Measurements from ENCODE around the gene USP9X.

The USP9X gene

DNA sequence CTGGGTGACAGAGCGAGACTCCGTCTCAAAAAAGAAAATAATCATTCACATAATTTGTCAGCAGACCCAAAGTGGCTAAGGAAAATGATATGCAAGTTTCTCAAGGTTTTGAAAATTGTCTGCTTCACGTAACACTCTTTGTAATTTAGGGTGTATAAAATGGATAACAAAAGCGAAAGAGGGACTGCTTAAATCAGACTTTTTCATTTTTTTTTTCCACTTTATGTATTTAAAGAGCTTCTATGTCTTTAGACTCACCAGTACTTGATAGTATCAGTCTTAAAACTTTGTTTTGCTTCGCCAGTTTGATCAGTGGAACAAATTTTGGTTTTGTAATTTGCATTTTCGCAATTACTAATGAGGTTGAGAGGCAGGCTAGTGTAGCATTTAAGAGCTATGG, 34.6 kb downstream of the USP9X start:
- Histone ChIP-seq H2AK5ac (ENCODE audit: low read length) (no peak overlapping the region), H3K9ac (ENCODE audit: low read length) (no peak overlapping the region), H4K5ac (ENCODE audit: low read length) (no peak overlapping the region), H3K23ac (ENCODE audit: low read length) (no peak overlapping the region), H3K79me2 (ENCODE audit: control insufficient read depth, insufficient read depth, low read length) (peaks cover 63% of the 10 kb centered on the region), H4K8ac (ENCODE audit: low read depth, low read length) (no peak overlapping the region), H2BK120ac (ENCODE audit: low read depth, low read length) (no peak overlapping the region), H3K79me1 (ENCODE audit: low read length) (no peaks in the 10 kb centered on the region), H2BK15ac (replicated peaks; ENCODE audit: low read depth) (no peak overlapping the region), H3K56ac (ENCODE audit: low read length) (no peak overlapping the region), H3K4ac (ENCODE audit: low read depth, low read length) (no peak overlapping the region), H3K36me3 (ENCODE audit: control insufficient read depth, insufficient read depth, low read length) (no peaks in the 10 kb centered on the region), H2BK5ac (ENCODE audit: low read length) (no peak overlapping the region), H3K27ac (ENCODE audit: low read depth, low read length) (no peak overlapping the region), H3K4me2 (ENCODE audit: low read length) (no peak overlapping the region), H3K27me3 (ENCODE audit: insufficient read depth, low read length, poor library complexity) (no peaks in the 10 kb centered on the region), H3K4me1 (ENCODE audit: control insufficient read depth, low read depth, low read length) (no peaks in the 10 kb centered on the region), H3K4me3 (ENCODE audit: low read length) (no peak overlapping the region), H3K18ac (ENCODE audit: low read length) (no peak overlapping the region)
- no CpG with 5 or more reads among the region's 6 CpGs for WGBS (ENCODE audit: extremely low coverage, insufficient coverage, low lambda C conversion rate)
- no peak for DNase-seq

DNA sequence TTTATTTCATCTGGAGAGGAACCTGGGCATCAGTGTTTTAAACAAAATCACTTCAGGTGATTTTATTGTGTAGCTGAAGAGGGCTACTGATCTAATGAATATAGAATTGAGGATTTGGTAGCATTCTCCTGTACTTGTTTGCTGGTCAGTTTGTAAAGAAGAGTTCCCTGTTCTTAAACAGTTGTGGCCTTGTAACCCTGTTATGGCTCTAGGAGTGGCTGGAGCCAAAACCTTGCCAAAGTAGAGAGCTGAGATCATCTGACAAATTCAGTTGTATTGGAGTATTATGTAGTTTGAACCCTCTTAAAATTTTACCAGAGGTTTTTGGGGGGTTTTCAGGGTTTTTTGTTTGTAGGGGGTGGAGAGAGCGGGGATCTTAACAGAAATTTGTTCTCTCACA, 36.5 kb downstream of the USP9X start:
- no CpG with 5 or more reads among the region's 1 CpG for WGBS (ENCODE audit: extremely low coverage, insufficient coverage, low lambda C conversion rate)

DNA sequence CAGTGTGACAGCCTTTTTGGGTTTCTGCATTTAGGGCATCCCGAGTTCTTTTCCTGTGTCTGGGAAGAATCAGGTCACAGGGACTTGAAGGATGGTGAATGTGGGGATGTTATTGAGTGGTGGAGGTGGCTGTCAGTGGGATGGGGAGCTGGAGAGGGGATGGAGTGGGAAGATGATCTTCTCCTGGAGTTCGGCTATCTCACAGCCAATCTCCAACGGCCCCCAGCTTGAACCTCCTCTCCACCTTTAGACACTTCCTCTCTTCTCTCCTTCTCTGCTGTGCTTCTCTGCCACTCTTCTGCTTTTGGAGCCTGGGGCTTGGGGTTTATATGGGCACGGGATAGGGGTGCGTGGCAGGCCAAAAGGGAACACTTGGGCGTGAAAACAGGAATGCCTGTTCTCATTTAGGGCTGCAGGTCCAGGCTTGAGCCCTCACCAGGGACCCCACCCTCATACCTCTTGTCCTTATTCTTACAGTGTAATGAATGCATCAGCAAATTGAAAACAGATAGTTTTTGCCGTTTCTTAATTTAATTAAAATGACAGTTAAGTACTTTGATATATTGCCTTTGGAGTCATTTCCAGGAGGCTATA, 37.5 kb downstream of the USP9X start:
- Histone ChIP-seq H3K79me1 (ENCODE audit: low read length) (no peaks in the 10 kb centered on the region), H4K5ac (ENCODE audit: low read length) (no peak overlapping the region), H3K56ac (ENCODE audit: low read length) (no peak overlapping the region), H3K9ac (ENCODE audit: low read length) (no peak overlapping the region), H2BK5ac (ENCODE audit: low read length) (no peak overlapping the region), H3K27me3 (ENCODE audit: insufficient read depth, low read length, poor library complexity) (no peaks in the 10 kb centered on the region), H2BK15ac (replicated peaks; ENCODE audit: low read depth) (no peak overlapping the region), H4K8ac (ENCODE audit: low read depth, low read length) (no peak overlapping the region), H3K36me3 (ENCODE audit: control insufficient read depth, insufficient read depth, low read length) (no peaks in the 10 kb centered on the region), H2AK5ac (ENCODE audit: low read length) (no peak overlapping the region), H3K18ac (ENCODE audit: low read length) (no peak overlapping the region), H3K4me2 (ENCODE audit: low read length) (no peak overlapping the region), H3K4me3 (ENCODE audit: low read length) (no peak overlapping the region), H3K4ac (ENCODE audit: low read depth, low read length) (no peak overlapping the region), H3K27ac (ENCODE audit: low read depth, low read length) (no peak overlapping the region), H3K4me1 (ENCODE audit: control insufficient read depth, low read depth, low read length) (no peaks in the 10 kb centered on the region), H3K79me2 (ENCODE audit: control insufficient read depth, insufficient read depth, low read length) (peaks cover 51% of the 10 kb centered on the region), H2BK120ac (ENCODE audit: low read depth, low read length) (no peak overlapping the region), H3K23ac (ENCODE audit: low read length) (no peak overlapping the region)
- DNase-seq, result no peak
- no CpG with 5 or more reads among the region's 7 CpGs for WGBS (ENCODE audit: extremely low coverage, insufficient coverage, low lambda C conversion rate)

More for the DNA sequence above, 36.5 kb downstream of the USP9X start:
- H3K9ac ChIP-seq (ENCODE audit: low read length), result no peak overlapping the region
- H2BK5ac ChIP-seq (ENCODE audit: low read length), result no peak overlapping the region
- no peak overlapping the region for H3K4me2 ChIP-seq (ENCODE audit: low read length)
- H3K4me3 ChIP-seq (ENCODE audit: low read length), result no peak overlapping the region
- no peak overlapping the region for H3K27ac ChIP-seq (ENCODE audit: low read depth, low read length)
- H2BK15ac ChIP-seq (replicated peaks; ENCODE audit: low read depth), result no peak overlapping the region
- no peak overlapping the region for H3K23ac ChIP-seq (ENCODE audit: low read length)
- H2BK120ac ChIP-seq (ENCODE audit: low read depth, low read length), result no peak overlapping the region
- no peak overlapping the region for H4K5ac ChIP-seq (ENCODE audit: low read length)
- H3K4me1 ChIP-seq (ENCODE audit: control insufficient read depth, low read depth, low read length), result no peaks in the 10 kb centered on the region
- DNase-seq, result no peak
- no peak overlapping the region for H3K56ac ChIP-seq (ENCODE audit: low read length)
- H3K27me3 ChIP-seq (ENCODE audit: insufficient read depth, low read length, poor library complexity), result no peaks in the 10 kb centered on the region
- no peak overlapping the region for H3K18ac ChIP-seq (ENCODE audit: low read length)
- H4K8ac ChIP-seq (ENCODE audit: low read depth, low read length), result no peak overlapping the region
- no peaks in the 10 kb centered on the region for H3K36me3 ChIP-seq (ENCODE audit: control insufficient read depth, insufficient read depth, low read length)
- H3K79me1 ChIP-seq (ENCODE audit: low read length), result no peaks in the 10 kb centered on the region
- H2AK5ac ChIP-seq (ENCODE audit: low read length), result no peak overlapping the region
- H3K4ac ChIP-seq (ENCODE audit: low read depth, low read length), result no peak overlapping the region
- peaks cover 52% of the 10 kb centered on the region for H3K79me2 ChIP-seq (ENCODE audit: control insufficient read depth, insufficient read depth, low read length)

DNA sequence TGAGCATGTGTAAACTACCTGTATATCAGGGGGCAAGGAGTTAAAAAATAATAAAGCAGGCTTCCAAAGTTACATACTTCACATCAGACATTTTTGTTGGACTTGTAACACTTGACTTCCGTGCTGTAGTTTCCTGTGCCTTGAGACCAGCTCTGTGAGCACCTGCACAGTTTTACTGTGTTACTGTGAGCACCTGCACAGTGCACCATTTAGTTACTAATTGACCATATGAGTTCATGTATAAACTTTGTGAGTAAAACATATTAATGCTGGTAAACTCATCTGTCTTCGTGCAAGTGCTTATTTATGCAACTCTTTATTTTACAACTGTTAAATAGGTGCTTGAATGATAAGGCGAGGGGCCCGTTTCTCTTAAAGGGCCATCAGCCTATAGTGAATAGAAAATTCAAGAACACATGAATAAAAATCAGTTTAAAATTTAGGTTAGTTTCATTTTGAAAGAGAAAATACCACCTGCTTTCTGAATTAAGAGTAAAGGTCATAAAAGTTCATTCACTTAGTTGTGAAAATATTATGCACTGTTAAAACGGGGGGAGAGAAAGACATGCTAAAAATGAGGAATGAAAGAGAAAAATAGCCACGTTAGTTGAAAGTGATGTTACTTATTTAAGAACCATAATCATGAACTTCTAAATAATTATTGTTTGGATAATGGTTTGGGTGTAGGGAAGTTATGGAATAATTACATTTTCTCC, 42.4 kb downstream of the USP9X start:
- Histone ChIP-seq H2BK120ac (ENCODE audit: low read depth, low read length) (no peak overlapping the region), H4K5ac (ENCODE audit: low read length) (no peak overlapping the region), H2AK5ac (ENCODE audit: low read length) (no peak overlapping the region), H4K8ac (ENCODE audit: low read depth, low read length) (no peak overlapping the region), H3K23ac (ENCODE audit: low read length) (no peak overlapping the region), H3K27me3 (ENCODE audit: insufficient read depth, low read length, poor library complexity) (no peaks in the 10 kb centered on the region), H2BK5ac (ENCODE audit: low read length) (no peak overlapping the region), H3K36me3 (ENCODE audit: control insufficient read depth, insufficient read depth, low read length) (no peaks in the 10 kb centered on the region), H3K4ac (ENCODE audit: low read depth, low read length) (no peak overlapping the region), H3K4me3 (ENCODE audit: low read length) (no peak overlapping the region), H3K4me1 (ENCODE audit: control insufficient read depth, low read depth, low read length) (no peaks in the 10 kb centered on the region), H3K4me2 (ENCODE audit: low read length) (no peak overlapping the region), H3K79me1 (ENCODE audit: low read length) (no peaks in the 10 kb centered on the region), H3K18ac (ENCODE audit: low read length) (no peak overlapping the region), H3K27ac (ENCODE audit: low read depth, low read length) (no peak overlapping the region), H3K79me2 (ENCODE audit: control insufficient read depth, insufficient read depth, low read length) (peaks cover 9% of the 10 kb centered on the region), H3K9ac (ENCODE audit: low read length) (no peak overlapping the region), H3K56ac (ENCODE audit: low read length) (no peak overlapping the region), H2BK15ac (replicated peaks; ENCODE audit: low read depth) (no peak overlapping the region)
- DNase-seq, result no peak
- WGBS (ENCODE audit: extremely low coverage, insufficient coverage, low lambda C conversion rate), result no CpG with 5 or more reads among the region's 6 CpGs

DNA sequence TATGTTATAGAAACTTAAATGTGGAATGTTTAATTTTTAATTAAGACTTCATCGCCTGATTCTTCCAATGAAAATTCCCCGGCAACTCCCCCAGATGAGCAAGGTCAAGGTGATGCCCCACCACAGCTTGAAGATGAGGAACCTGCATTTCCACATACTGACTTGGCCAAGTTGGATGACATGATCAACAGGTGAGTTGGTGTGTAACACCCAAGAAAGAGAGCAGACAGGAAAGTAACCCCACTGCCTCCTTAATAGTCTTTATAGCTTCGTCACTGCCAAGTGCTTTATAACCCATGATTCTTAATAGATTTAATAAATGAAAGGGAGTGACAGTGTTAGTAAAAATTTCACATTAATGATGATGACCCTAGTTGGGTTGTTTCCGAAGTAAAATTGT, 43.7 kb downstream of the USP9X start:
- Histone ChIP-seq H3K27me3 (ENCODE audit: insufficient read depth, low read length, poor library complexity) (no peaks in the 10 kb centered on the region), H2AK5ac (ENCODE audit: low read length) (no peak overlapping the region), H2BK120ac (ENCODE audit: low read depth, low read length) (no peak overlapping the region), H3K9ac (ENCODE audit: low read length) (no peak overlapping the region), H3K23ac (ENCODE audit: low read length) (no peak overlapping the region), H3K4me3 (ENCODE audit: low read length) (no peak overlapping the region), H3K18ac (ENCODE audit: low read length) (no peak overlapping the region), H3K4me1 (ENCODE audit: control insufficient read depth, low read depth, low read length) (no peaks in the 10 kb centered on the region), H3K27ac (ENCODE audit: low read depth, low read length) (no peak overlapping the region), H4K5ac (ENCODE audit: low read length) (no peak overlapping the region), H2BK5ac (ENCODE audit: low read length) (no peak overlapping the region), H4K8ac (ENCODE audit: low read depth, low read length) (no peak overlapping the region), H2BK15ac (replicated peaks; ENCODE audit: low read depth) (no peak overlapping the region), H3K79me2 (ENCODE audit: control insufficient read depth, insufficient read depth, low read length) (peaks cover 2% of the 10 kb centered on the region), H3K56ac (ENCODE audit: low read length) (no peak overlapping the region), H3K4me2 (ENCODE audit: low read length) (no peak overlapping the region), H3K79me1 (ENCODE audit: low read length) (no peaks in the 10 kb centered on the region), H3K36me3 (ENCODE audit: control insufficient read depth, insufficient read depth, low read length) (no peaks in the 10 kb centered on the region), H3K4ac (ENCODE audit: low read depth, low read length) (no peak overlapping the region)
- DNase-seq, result no peak
- WGBS (ENCODE audit: extremely low coverage, insufficient coverage, low lambda C conversion rate), result no CpG with 5 or more reads among the region's 4 CpGs

DNA sequence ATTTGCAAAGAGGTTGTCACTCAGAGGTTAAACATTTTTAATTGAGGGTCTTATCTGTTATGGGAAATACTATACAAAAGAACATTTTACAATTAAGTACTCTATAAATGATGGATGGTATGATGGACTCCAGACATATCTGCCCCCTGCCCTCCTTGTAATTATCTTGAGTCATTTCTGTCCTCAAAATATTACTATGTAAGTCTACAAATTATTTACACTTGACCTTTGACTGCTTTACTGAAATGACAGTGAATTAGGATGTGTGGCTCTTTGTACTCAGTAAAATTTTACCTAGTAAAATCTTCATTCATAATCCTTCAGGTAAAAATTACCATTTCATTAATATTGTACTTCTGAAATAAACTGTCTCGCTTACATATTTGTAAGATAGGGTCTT, 46.5 kb downstream of the USP9X start:
- no peak overlapping the region for H3K4ac ChIP-seq (ENCODE audit: low read depth, low read length)

More for the DNA sequence above, 46.5 kb downstream of the USP9X start:
- Histone ChIP-seq H2BK5ac (ENCODE audit: low read length) (no peak overlapping the region), H3K4me2 (ENCODE audit: low read length) (no peak overlapping the region), H4K8ac (ENCODE audit: low read depth, low read length) (no peak overlapping the region), H3K79me1 (ENCODE audit: low read length) (no peaks in the 10 kb centered on the region), H3K27ac (ENCODE audit: low read depth, low read length) (no peak overlapping the region), H4K5ac (ENCODE audit: low read length) (no peak overlapping the region), H3K9ac (ENCODE audit: low read length) (no peak overlapping the region), H3K4me3 (ENCODE audit: low read length) (no peak overlapping the region), H3K56ac (ENCODE audit: low read length) (no peak overlapping the region), H3K4me1 (ENCODE audit: control insufficient read depth, low read depth, low read length) (no peaks in the 10 kb centered on the region), H3K27me3 (ENCODE audit: insufficient read depth, low read length, poor library complexity) (no peaks in the 10 kb centered on the region), H2AK5ac (ENCODE audit: low read length) (no peak overlapping the region), H3K79me2 (ENCODE audit: control insufficient read depth, insufficient read depth, low read length) (peaks cover 2% of the 10 kb centered on the region), H2BK15ac (replicated peaks; ENCODE audit: low read depth) (no peak overlapping the region), H2BK120ac (ENCODE audit: low read depth, low read length) (no peak overlapping the region), H3K23ac (ENCODE audit: low read length) (no peak overlapping the region), H3K36me3 (ENCODE audit: control insufficient read depth, insufficient read depth, low read length) (no peaks in the 10 kb centered on the region), H3K18ac (ENCODE audit: low read length) (no peak overlapping the region)
- DNase-seq, result no peak
- WGBS (ENCODE audit: extremely low coverage, insufficient coverage, low lambda C conversion rate), result no CpG with 5 or more reads among the region's 1 CpG

Data from mesendoderm (in vitro differentiated cells).